GM21390 (cell line): Measurements from ENCODE around the gene BFSP1.

Experiments
- ATAC-seq: cut with Tn5 transposase; IDR thresholded peaks from one replicate; pipeline ENCODE4 v1.9.1; 2021; ENCODE audit not compliant: unreplicated experiment

Gene BFSP1

GRCh38 chr20:17500826-17501225, 30.4 kb downstream of the BFSP1 start:
- no peak for ATAC-seq

- no peak for ATAC-seq
These were observed 30.9 kb downstream of the BFSP1 start for GRCh38 chr20:17500271-17500670.

- ATAC-seq: no peak
These were observed 32.1 kb downstream of the BFSP1 start for GRCh38 chr20:17499041-17499440.

GRCh38 chr20:17498641-17499040, 32.5 kb downstream of the BFSP1 start:
- no peak for ATAC-seq

- ATAC-seq: no peak
These were observed 33.2 kb downstream of the BFSP1 start for GRCh38 chr20:17497821-17498580.

GRCh38 chr20:17495826-17496225, 35.4 kb downstream of the BFSP1 start:
- ATAC-seq: no peak

GRCh38 chr20:17494201-17494600, 37.0 kb downstream of the BFSP1 start:
- no peak for ATAC-seq

- no peak for ATAC-seq
These were observed 38.0 kb downstream of the BFSP1 start for GRCh38 chr20:17493173-17493572.

GRCh38 chr20:17491488-17491887, 39.7 kb downstream of the BFSP1 start:
- ATAC-seq: no peak

GRCh38 chr20:17491041-17491440, 40.1 kb downstream of the BFSP1 start:
- no peak for ATAC-seq

- ATAC-seq: no peak
These were observed 40.7 kb downstream of the BFSP1 start for GRCh38 chr20:17490501-17490900.

GRCh38 chr20:17488916-17489600, 42.1 kb downstream of the BFSP1 start:
- ATAC-seq: no peak

GRCh38 chr20:17485017-17485416, 46.2 kb downstream of the BFSP1 start:
- no peak for ATAC-seq

- ATAC-seq: no peak
These were observed 48.6 kb downstream of the BFSP1 start for GRCh38 chr20:17482536-17482935.

- ATAC-seq: no peak
These were observed 49.5 kb downstream of the BFSP1 start for GRCh38 chr20:17481661-17482060.

- ATAC-seq: no peak
These were observed 50.5 kb downstream of the BFSP1 start for GRCh38 chr20:17480696-17481095.

GRCh38 chr20:17479063-17479657, 52.0 kb downstream of the BFSP1 start:
- no peak for ATAC-seq

- no peak for ATAC-seq
These were observed 57.5 kb downstream of the BFSP1 start for GRCh38 chr20:17473659-17474058.

GRCh38 chr20:17471606-17472187, 59.5 kb downstream of the BFSP1 start:
- ATAC-seq: no peak

GRCh38 chr20:17470973-17471372, 60.2 kb downstream of the BFSP1 start:
- no peak for ATAC-seq

- no peak for ATAC-seq
These were observed 60.7 kb downstream of the BFSP1 start for GRCh38 chr20:17470521-17470920.
